GM12878 (cell line): Measurements from ENCODE around the gene GLP1R. TPM values are rescaled to one million over a fixed set of nuclear protein-coding genes. Genes with fewer than 3 reads are reported as not detected.

ENCODE experiments used
- ATAC-seq: fragments of 200-7000 bp; cut with Tn5 transposase; 3 replicates; pipeline ENCODE4 v1.9.1; 2020; ENCODE audit warnings: mild to moderate bottlenecking, moderate library complexity
- BruUV-seq: library from RNA; stranded (reverse); fragments of 400-500 nt; replicated peaks from 2 replicates; lab custom pipeline; 2021; lab: Mats Ljungman, UMichigan
- CTCF ChIA-PET: fragments of 300-600 bp; sonication (Branson Sonifier 250); formaldehyde crosslinking; extraction: SDS; loops from one replicate; lab custom pipeline; 2021; ENCODE audit warnings: inconsistent platforms; lab: Yijun Ruan, JAX
- POLR2A ChIA-PET: fragments of 350-600 bp; formaldehyde crosslinking; extraction: SDS; loops from one replicate; lab custom pipeline; 2021; ENCODE audit warnings: inconsistent platforms; lab: Charles Lee
- RAD21 ChIA-PET: fragments of 300-600 bp; sonication (Branson Sonifier 250); formaldehyde crosslinking; loops from one replicate; lab custom pipeline; 2023; ENCODE audit warnings: antibody characterized with exemption; ENCODE audit not compliant: unreplicated experiment; lab: Charles Lee
- SMC1A ChIA-PET: fragments of 300-600 bp; sonication (Branson Sonifier 250); formaldehyde crosslinking; loops from one replicate; lab custom pipeline; 2023; ENCODE audit not compliant: unreplicated experiment, uncharacterized antibody; lab: Charles Lee
- DNase-seq: peaks from one replicate; pipeline ENCODE4 v3.0.0-alpha.2; 2011; ENCODE audit warnings: low read depth, low spot score
- FAIRE-seq: peaks from 3 replicates; lab custom pipeline; 2011; peaks lifted over from hg19 to GRCh38; lab: Jason Lieb, UNC
- H2AFZ ChIP-seq: 2 replicates; pipeline ENCODE4 v1.6.0; 2011; ENCODE audit warnings: low read depth, low read length, control low read depth; ENCODE audit not compliant: control insufficient read depth
- H3K27ac ChIP-seq: 2 replicates; pipeline ENCODE4 v1.5.1; 2011; ENCODE audit warnings: control low read depth; ENCODE audit not compliant: control insufficient read depth, insufficient read depth
- H3K27me3 ChIP-seq, 2 experiments: replicated peaks in 1 of 2; 2 replicates each; pipeline versions ENCODE4 v1.6.0 to v1.6.1; 2011; ENCODE audit warnings: low read length in 1 of 2; ENCODE audit not compliant: control insufficient read depth in 2 of 2, insufficient read depth in 2 of 2
- H3K36me3 ChIP-seq, 2 experiments: 2 replicates each; pipeline ENCODE4 v1.5.1; 2011; ENCODE audit warnings: low read length in 1 of 2; ENCODE audit not compliant: control insufficient read depth in 2 of 2, insufficient read depth in 2 of 2
- H3K4me1 ChIP-seq: 2 replicates; pipeline ENCODE4 v1.6.1; 2011; ENCODE audit warnings: mild to moderate bottlenecking, low read length, moderate library complexity, mixed read lengths; ENCODE audit not compliant: control insufficient read depth, insufficient read depth
- H3K4me2 ChIP-seq: 2 replicates; pipeline ENCODE4 v1.6.0; 2011; ENCODE audit warnings: control low read depth; ENCODE audit not compliant: control insufficient read depth, insufficient read depth
- H3K4me3 ChIP-seq: fragments of 200-600 bp; sonication (generic); 2 replicates; pipeline ENCODE4 v1.5.1; 2016
- H3K79me2 ChIP-seq: 2 replicates; pipeline ENCODE4 v1.6.0; 2011; ENCODE audit warnings: low read length; ENCODE audit not compliant: control insufficient read depth, insufficient read depth
- H3K9ac ChIP-seq: 2 replicates; pipeline ENCODE4 v1.8.0; 2011; ENCODE audit warnings: low read length, control low read depth, mixed read lengths; ENCODE audit not compliant: control insufficient read depth, insufficient read depth
- H3K9me3 ChIP-seq: replicated peaks from 3 replicates; pipeline ENCODE4 v1.5.1; 2011; ENCODE audit warnings: mild to moderate bottlenecking, low read length; ENCODE audit not compliant: control insufficient read depth, insufficient read depth
- H4K20me1 ChIP-seq: 2 replicates; pipeline ENCODE4 v1.6.0; 2011; ENCODE audit not compliant: control insufficient read depth, insufficient read depth
- BRCA1 ChIP-seq: IDR thresholded peaks from 2 replicates; pipeline ENCODE4 v1.6.1; 2011; ENCODE audit warnings: low read depth, low read length, improper control_type of control experiment
- EGR1 ChIP-seq, 2 experiments: IDR thresholded peaks; 1 replicate in 1 of 2; 2 replicates in 1 of 2; pipeline ENCODE4 v1.6.1; 2011 to 2012; ENCODE audit warnings: low read depth in 2 of 2, low read length in 2 of 2, borderline replicate concordance in 1 of 2, mild to moderate bottlenecking in 1 of 2, moderate library complexity in 1 of 2
- JUND ChIP-seq: IDR thresholded peaks from 2 replicates; pipeline ENCODE4 v1.6.1; 2012; ENCODE audit warnings: low read depth, mild to moderate bottlenecking, low read length, improper control_type of control experiment, moderate library complexity
- MYB ChIP-seq: fragments of 150-350 bp; IDR thresholded peaks from 2 replicates; pipeline ENCODE4 v1.6.1; 2014; ENCODE audit warnings: mild to moderate bottlenecking, low read depth, low read length, borderline replicate concordance
- NRF1 ChIP-seq: conservative IDR thresholded peaks from 2 replicates; pipeline ENCODE4 v1.6.1; 2011; ENCODE audit warnings: mild to moderate bottlenecking, low read depth, low read length, improper control_type of control experiment
- SIX5 ChIP-seq: IDR thresholded peaks from 2 replicates; pipeline ENCODE4 v1.6.1; 2011; ENCODE audit warnings: mild to moderate bottlenecking, low read depth, low read length, moderate library complexity; ENCODE audit not compliant: severe bottlenecking
- SMAD5 ChIP-seq: IDR thresholded peaks from 2 replicates; pipeline ENCODE4 v1.6.1; 2016; ENCODE audit warnings: antibody characterized with exemption, low read depth
- ZNF622 ChIP-seq: fragments of 450-650 bp; IDR thresholded peaks from 2 replicates; pipeline ENCODE4 v1.6.1; 2017; ENCODE audit warnings: mild to moderate bottlenecking, inconsistent platforms
- ZZZ3 ChIP-seq: IDR thresholded peaks from 2 replicates; pipeline ENCODE4 v1.6.1; 2011; ENCODE audit warnings: low read depth; ENCODE audit not compliant: control insufficient read depth, insufficient read length
- WGBS: methylation state at CpG from one replicate; pipeline ENCODE4 v1.1.6; 2016; ENCODE audit warnings: low lambda C conversion rate; ENCODE audit not compliant: insufficient replicate concordance, insufficient coverage; ENCODE audit errors: missing lambda C conversion rate; 5-methylcytosine and 5-hydroxymethylcytosine counted together
- in situ Hi-C: fragments of 300-500 bp; cut with MboI; formaldehyde crosslinking; loops from 9 replicates; pipeline ENCODE4 v1.14.3; 2018; ENCODE audit warnings: mixed read lengths
- intact Hi-C: fragments of 100-400 bp; cut with micrococcal nuclease; formaldehyde crosslinking; loops from one replicate; pipeline ENCODE4 v1.14.2; 2022; ENCODE audit not compliant: unreplicated experiment
- polyA plus RNA-seq, 11 experiments: library from polyadenylated mRNA; depleted of rRNA in 4 of 11; unstranded in 6 of 11; stranded (reverse) in 5 of 11; fragments of >200 nt; fragmentation: Nextera tagmentation in 4 of 11; fragmentation: Illumina TruSeq in 1 of 11; extraction: Ambion mirVana in 4 of 11; extraction: Trizol in 1 of 11; gene quantifications; 1 replicate in 1 of 11; 2 replicates in 10 of 11; pipeline versions ENCODE4 v1.2.1 to v1.2.3, GENCODE V29; 2011 to 2016; ENCODE audit warnings: inconsistent platforms in 2 of 11, missing spikeins in 2 of 11, low read depth in 1 of 11
- total RNA-seq, 4 experiments: library from RNA; depleted of rRNA in 3 of 4; stranded (reverse); fragments of >200 nt in 3 of 4; fragmentation: Illumina TruSeq in 1 of 4; extraction: Trizol in 1 of 4; gene quantifications; 2 replicates each; pipeline versions ENCODE4 v1.2.1 to v1.2.3, GENCODE V29; 2013 to 2021
- TF ChIP-seq, protein P1 (sequence below): fragments of 450-650 bp; IDR thresholded peaks from 2 replicates; pipeline ENCODE4 v1.6.1; 2017; ENCODE audit warnings: mild to moderate bottlenecking, moderate library complexity
- TF ChIP-seq, protein P2 (sequence below): IDR thresholded peaks from 2 replicates; pipeline ENCODE4 v1.6.1; 2012; ENCODE audit warnings: low read depth, low read length, improper control_type of control experiment
- TF ChIP-seq, protein P3 (sequence below): fragments of 150-350 bp; IDR thresholded peaks from 2 replicates; pipeline ENCODE4 v1.6.1; 2014; ENCODE audit warnings: mild to moderate bottlenecking, low read depth, low read length
- TF ChIP-seq, protein P4 (sequence below): IDR thresholded peaks from 2 replicates; pipeline ENCODE4 v1.6.1; 2012; ENCODE audit warnings: low read depth, low read length, improper control_type of control experiment
- TF ChIP-seq, protein P5 (sequence below), 3 experiments: IDR thresholded peaks in 2 of 3; conservative IDR thresholded peaks in 1 of 3; 2 replicates each; pipeline ENCODE4 v1.5.1; 2011; ENCODE audit warnings: low read depth in 3 of 3, low read length in 3 of 3, mild to moderate bottlenecking in 3 of 3, control low read depth in 2 of 3, moderate library complexity in 2 of 3, inconsistent platforms in 1 of 3, mixed read lengths in 1 of 3; ENCODE audit not compliant: control insufficient read depth in 2 of 3, insufficient read depth in 1 of 3; ENCODE audit errors: extremely low read depth in 1 of 3

Gene GLP1R
- total and polyA plus RNA-seq, 10 of the 15 experiments (the other 5 are each of a cell fraction or from before 2014, with no cell fraction given), result 0.01 TPM; not detected in 9

DNA sequence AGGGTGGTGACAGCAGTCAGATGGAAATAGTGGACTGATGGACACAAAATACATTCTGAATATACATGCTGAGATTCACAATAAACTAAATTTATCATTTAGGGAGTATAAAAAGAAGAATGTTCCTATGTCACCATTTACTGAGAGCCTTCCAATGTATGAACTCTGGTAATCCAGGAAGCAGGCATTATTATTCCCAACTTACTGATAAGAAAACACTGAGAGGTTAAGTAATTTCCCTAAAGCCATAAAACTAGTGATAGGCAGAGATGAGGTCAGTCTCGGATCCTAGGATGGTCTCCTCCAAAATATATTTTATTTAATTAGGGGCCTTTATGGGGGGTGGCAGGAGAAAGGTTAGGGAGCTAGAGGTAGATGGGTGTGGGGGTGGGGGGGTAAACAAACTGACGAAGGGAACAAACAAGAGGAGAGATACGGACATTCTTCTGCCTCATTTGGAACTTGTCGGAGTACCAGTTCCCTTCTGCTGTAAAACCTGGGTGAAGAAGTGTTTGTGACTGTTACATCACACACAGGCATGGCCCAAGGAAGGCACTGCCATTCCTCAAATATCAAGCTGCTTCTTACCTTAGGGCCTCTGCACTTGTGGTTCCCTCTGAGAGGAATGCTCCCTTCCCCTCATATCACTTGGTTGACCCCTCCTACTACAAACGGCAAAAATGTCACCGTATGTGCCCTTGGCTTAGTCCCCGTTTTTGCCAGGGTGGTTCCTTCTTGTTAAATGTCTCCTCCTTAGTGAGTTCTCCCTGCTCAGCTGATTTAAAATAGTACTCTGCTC lies 59.7 kb downstream of the GLP1R start:
- no peak for DNase-seq
- Histone ChIP-seq H3K27ac (no peak overlapping the region), H3K4me3 (no peak overlapping the region), H3K79me2 (no peaks in the 10 kb centered on the region), H3K27me3 (no peaks in the 10 kb centered on the region), H3K4me2 (no peak overlapping the region), H3K4me1 (no peaks in the 10 kb centered on the region), H2AFZ (no peak overlapping the region), H4K20me1 (no peaks in the 10 kb centered on the region), H3K9ac (no peak overlapping the region), H3K9me3 (no peaks in the 10 kb centered on the region), H3K36me3 (no peaks in the 10 kb centered on the region)
- in situ Hi-C loops, result no loop called here
- ChIA-PET POLR2A (no interaction called here), SMC1A (no interaction called here), CTCF (interaction anchor here (0.7 kb wide), 1 partner anchor 1007 kb away, joined by 3 read pairs; no protein-coding TSS in a partner anchor), RAD21 (no interaction called here)
- no peak for ATAC-seq
- no peak for FAIRE-seq
- no TSS peak for BruUV-seq
- intact Hi-C loops, result no loop called here
- WGBS, result 80% methylated on average over 7 of the region's 7 CpGs
- no peak for TF ChIP-seq MYB
- TF ChIP-seq ZNF622, result no peak
- TF ChIP-seq SIX5, result no peak
- TF ChIP-seq, protein P1, sequence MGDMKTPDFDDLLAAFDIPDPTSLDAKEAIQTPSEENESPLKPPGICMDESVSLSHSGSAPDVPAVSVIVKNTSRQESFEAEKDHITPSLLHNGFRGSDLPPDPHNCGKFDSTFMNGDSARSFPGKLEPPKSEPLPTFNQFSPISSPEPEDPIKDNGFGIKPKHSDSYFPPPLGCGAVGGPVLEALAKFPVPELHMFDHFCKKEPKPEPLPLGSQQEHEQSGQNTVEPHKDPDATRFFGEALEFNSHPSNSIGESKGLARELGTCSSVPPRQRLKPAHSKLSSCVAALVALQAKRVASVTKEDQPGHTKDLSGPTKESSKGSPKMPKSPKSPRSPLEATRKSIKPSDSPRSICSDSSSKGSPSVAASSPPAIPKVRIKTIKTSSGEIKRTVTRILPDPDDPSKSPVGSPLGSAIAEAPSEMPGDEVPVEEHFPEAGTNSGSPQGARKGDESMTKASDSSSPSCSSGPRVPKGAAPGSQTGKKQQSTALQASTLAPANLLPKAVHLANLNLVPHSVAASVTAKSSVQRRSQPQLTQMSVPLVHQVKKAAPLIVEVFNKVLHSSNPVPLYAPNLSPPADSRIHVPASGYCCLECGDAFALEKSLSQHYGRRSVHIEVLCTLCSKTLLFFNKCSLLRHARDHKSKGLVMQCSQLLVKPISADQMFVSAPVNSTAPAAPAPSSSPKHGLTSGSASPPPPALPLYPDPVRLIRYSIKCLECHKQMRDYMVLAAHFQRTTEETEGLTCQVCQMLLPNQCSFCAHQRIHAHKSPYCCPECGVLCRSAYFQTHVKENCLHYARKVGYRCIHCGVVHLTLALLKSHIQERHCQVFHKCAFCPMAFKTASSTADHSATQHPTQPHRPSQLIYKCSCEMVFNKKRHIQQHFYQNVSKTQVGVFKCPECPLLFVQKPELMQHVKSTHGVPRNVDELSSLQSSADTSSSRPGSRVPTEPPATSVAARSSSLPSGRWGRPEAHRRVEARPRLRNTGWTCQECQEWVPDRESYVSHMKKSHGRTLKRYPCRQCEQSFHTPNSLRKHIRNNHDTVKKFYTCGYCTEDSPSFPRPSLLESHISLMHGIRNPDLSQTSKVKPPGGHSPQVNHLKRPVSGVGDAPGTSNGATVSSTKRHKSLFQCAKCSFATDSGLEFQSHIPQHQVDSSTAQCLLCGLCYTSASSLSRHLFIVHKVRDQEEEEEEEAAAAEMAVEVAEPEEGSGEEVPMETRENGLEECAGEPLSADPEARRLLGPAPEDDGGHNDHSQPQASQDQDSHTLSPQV, result no peak
- no peak for TF ChIP-seq EGR1 (IDR thresholded peaks at IDR 0.05; ENCODE audit: borderline replicate concordance in 1 of 2, low read depth in 2 of 2, low read length in 2 of 2)
- TF ChIP-seq, protein P2, sequence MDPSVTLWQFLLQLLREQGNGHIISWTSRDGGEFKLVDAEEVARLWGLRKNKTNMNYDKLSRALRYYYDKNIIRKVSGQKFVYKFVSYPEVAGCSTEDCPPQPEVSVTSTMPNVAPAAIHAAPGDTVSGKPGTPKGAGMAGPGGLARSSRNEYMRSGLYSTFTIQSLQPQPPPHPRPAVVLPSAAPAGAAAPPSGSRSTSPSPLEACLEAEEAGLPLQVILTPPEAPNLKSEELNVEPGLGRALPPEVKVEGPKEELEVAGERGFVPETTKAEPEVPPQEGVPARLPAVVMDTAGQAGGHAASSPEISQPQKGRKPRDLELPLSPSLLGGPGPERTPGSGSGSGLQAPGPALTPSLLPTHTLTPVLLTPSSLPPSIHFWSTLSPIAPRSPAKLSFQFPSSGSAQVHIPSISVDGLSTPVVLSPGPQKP, result no peak
- no peak for TF ChIP-seq ZZZ3
- TF ChIP-seq, protein P3, sequence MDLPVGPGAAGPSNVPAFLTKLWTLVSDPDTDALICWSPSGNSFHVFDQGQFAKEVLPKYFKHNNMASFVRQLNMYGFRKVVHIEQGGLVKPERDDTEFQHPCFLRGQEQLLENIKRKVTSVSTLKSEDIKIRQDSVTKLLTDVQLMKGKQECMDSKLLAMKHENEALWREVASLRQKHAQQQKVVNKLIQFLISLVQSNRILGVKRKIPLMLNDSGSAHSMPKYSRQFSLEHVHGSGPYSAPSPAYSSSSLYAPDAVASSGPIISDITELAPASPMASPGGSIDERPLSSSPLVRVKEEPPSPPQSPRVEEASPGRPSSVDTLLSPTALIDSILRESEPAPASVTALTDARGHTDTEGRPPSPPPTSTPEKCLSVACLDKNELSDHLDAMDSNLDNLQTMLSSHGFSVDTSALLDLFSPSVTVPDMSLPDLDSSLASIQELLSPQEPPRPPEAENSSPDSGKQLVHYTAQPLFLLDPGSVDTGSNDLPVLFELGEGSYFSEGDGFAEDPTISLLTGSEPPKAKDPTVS, result no peak
- no peak for TF ChIP-seq BRCA1
- TF ChIP-seq, protein P4, sequence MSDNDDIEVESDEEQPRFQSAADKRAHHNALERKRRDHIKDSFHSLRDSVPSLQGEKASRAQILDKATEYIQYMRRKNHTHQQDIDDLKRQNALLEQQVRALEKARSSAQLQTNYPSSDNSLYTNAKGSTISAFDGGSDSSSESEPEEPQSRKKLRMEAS, result no peak
- no peak for TF ChIP-seq NRF1
- TF ChIP-seq JUND, result no peak
- TF ChIP-seq SMAD5, result no peak
- TF ChIP-seq, protein P5, sequence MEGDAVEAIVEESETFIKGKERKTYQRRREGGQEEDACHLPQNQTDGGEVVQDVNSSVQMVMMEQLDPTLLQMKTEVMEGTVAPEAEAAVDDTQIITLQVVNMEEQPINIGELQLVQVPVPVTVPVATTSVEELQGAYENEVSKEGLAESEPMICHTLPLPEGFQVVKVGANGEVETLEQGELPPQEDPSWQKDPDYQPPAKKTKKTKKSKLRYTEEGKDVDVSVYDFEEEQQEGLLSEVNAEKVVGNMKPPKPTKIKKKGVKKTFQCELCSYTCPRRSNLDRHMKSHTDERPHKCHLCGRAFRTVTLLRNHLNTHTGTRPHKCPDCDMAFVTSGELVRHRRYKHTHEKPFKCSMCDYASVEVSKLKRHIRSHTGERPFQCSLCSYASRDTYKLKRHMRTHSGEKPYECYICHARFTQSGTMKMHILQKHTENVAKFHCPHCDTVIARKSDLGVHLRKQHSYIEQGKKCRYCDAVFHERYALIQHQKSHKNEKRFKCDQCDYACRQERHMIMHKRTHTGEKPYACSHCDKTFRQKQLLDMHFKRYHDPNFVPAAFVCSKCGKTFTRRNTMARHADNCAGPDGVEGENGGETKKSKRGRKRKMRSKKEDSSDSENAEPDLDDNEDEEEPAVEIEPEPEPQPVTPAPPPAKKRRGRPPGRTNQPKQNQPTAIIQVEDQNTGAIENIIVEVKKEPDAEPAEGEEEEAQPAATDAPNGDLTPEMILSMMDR (IDR thresholded peaks at IDR 0.05 in 2 of 3, conservative IDR thresholded peaks at IDR 0.05 in 1 of 3; ENCODE audit: control insufficient read depth in 2 of 3, extremely low read depth in 1 of 3, insufficient read depth in 1 of 3, low read depth in 3 of 3, low read length in 3 of 3), result no peak
